Measurements from ENCODE around the gene LRP5.

The LRP5 gene

DNA sequence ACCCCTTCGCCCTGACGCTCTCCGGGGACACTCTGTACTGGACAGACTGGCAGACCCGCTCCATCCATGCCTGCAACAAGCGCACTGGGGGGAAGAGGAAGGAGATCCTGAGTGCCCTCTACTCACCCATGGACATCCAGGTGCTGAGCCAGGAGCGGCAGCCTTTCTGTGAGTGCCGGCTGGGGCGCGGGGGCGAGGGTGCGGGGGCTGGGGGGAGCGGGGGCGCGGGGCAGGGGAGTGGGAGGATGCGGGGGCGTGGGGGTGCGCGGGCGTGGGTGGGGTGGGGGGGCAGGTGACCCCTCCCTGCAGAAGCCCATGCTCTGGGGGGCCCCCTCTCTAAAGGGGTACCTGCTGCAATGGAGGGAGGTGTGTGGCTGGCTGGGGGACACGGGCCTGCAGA lies 51.4 kb downstream of the LRP5 start:
- TF ChIP-seq, protein P1, sequence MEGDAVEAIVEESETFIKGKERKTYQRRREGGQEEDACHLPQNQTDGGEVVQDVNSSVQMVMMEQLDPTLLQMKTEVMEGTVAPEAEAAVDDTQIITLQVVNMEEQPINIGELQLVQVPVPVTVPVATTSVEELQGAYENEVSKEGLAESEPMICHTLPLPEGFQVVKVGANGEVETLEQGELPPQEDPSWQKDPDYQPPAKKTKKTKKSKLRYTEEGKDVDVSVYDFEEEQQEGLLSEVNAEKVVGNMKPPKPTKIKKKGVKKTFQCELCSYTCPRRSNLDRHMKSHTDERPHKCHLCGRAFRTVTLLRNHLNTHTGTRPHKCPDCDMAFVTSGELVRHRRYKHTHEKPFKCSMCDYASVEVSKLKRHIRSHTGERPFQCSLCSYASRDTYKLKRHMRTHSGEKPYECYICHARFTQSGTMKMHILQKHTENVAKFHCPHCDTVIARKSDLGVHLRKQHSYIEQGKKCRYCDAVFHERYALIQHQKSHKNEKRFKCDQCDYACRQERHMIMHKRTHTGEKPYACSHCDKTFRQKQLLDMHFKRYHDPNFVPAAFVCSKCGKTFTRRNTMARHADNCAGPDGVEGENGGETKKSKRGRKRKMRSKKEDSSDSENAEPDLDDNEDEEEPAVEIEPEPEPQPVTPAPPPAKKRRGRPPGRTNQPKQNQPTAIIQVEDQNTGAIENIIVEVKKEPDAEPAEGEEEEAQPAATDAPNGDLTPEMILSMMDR (IDR thresholded peaks at IDR 0.05; ENCODE audit: insufficient read depth, low read length, missing control alignments), result no peak

DNA sequence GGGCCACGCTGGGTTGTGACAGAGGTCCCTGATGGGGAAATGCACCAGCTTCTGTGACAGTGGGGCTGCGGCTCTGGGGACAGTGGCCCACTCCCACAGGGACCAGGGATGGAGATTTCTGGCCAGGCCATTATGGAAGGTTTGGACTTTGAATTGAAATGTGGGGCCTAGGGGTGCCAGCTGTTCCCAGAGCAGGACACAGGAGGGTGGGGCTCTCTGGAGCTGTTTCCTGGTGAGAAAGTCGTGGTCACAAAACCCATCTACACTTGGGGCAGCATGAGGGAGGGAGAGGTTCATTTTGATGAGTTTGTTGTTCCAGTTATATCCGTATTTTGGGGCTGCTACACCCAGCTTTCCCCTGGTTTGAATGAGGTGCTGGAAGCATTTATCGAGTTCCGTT lies 52.2 kb downstream of the LRP5 start:
- ChIA-PET POLR2A (interaction anchor here (1.3 kb wide), 1 partner anchor 9 kb away, joined by 4 read pairs; no protein-coding TSS in a partner anchor), CTCF (no interaction called here)
- TF ChIP-seq, protein P1 (IDR thresholded peaks at IDR 0.05; ENCODE audit: insufficient read depth, low read length, missing control alignments), result no peak
- DNase-seq (ENCODE audit: low read depth, low spot score), result no peak
- H3K4me3 ChIP-seq (ENCODE audit: low read depth, low read length), result no peak overlapping the region

More for the DNA sequence above, 51.4 kb downstream of the LRP5 start:
- H3K4me3 ChIP-seq (ENCODE audit: low read depth, low read length), result no peak overlapping the region
- no peak for DNase-seq (ENCODE audit: low read depth, low spot score)
- ChIA-PET POLR2A (no interaction called here), CTCF (no interaction called here)

DNA sequence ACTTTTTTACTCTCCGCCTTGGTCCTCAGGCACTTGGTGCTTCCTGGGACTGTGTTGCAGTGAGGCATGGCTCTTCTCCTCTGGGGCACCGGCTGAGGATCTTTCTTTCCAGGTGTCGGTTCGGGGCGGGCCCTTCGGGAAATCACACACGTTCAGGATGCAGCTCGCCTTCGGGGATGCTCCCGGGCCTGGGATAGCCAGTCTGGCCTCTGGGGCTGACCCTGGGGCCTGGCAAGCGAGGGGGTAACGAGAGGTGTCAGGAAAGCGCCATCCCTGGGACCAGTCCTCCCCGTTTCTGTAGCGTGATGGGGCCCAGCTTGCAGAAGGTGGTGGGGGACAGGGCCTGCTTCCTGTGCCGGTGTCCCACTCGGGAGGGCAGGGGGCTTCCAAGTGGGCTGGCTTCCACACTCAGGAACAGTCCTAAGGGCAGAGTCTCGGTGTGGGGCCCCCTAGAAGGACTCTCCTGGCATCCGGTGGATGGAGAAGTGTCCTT lies 53.6 kb downstream of the LRP5 start:
- TF ChIP-seq, protein P1 (IDR thresholded peaks at IDR 0.05; ENCODE audit: insufficient read depth, low read length, missing control alignments), result no peak
- no peak for DNase-seq (ENCODE audit: low read depth, low spot score)
- no peak overlapping the region for H3K4me3 ChIP-seq (ENCODE audit: low read depth, low read length)
- POLR2A ChIA-PET, result no interaction called here
- CTCF ChIA-PET, result no interaction called here

DNA sequence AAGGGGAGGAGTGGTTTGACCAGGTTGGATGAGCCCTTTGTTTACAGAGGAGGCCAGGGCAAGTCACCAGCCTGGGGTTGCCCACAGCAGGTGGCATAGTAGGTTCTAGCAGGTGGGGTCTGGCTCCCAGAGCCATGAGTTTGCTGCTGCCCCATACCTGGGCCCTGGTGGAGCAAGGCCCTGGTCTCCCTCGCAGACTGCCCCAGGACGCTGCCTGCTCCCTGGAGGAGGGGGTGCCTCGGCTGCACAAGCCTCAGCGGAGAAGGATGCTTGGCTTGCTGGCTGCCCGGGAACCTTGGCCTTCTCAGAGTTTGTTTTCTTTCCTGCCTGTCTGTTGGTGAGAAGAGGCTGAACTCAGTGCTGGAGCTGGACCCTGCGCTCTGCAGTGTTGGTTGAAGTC lies 54.9 kb downstream of the LRP5 start:
- H3K4me3 ChIP-seq (ENCODE audit: low read depth, low read length), result no peak overlapping the region
- TF ChIP-seq, protein P1 (IDR thresholded peaks at IDR 0.05; ENCODE audit: insufficient read depth, low read length, missing control alignments), result no peak
- DNase-seq (ENCODE audit: low read depth, low spot score), result no peak
- ChIA-PET POLR2A (no interaction called here), CTCF (no interaction called here)

DNA sequence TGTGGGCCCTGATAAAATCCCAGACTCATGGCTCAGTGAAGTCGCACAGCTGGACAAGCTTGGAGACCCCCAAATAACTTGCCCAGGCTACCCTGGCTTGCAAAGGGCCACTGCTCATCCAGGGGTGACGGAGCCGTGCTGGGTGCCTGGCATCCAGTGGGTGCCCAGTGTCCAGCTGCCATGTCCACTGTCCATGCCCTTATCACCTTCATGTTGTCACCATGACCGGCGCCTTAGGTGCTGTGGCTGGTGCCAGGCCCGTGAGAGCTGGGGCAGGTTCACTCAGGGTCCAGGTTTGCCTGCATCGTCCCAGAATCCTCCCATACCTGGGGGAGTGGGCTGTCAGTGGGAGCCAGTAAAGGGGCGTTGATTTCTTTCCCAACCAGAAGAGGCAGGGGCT lies 57.4 kb downstream of the LRP5 start:
- H3K4me3 ChIP-seq (ENCODE audit: low read depth, low read length), result no peak overlapping the region
- ChIA-PET CTCF (interaction anchor here (1.3 to 6.2 kb wide), 3 partner anchors 10 to 14 kb away, joined by 4 to 76 read pairs (median 5); no protein-coding TSS in a partner anchor), POLR2A (no interaction called here)
- TF ChIP-seq, protein P1 (IDR thresholded peaks at IDR 0.05; ENCODE audit: insufficient read depth, low read length, missing control alignments), result no peak
- DNase-seq (ENCODE audit: low read depth, low spot score), result no peak

DNA sequence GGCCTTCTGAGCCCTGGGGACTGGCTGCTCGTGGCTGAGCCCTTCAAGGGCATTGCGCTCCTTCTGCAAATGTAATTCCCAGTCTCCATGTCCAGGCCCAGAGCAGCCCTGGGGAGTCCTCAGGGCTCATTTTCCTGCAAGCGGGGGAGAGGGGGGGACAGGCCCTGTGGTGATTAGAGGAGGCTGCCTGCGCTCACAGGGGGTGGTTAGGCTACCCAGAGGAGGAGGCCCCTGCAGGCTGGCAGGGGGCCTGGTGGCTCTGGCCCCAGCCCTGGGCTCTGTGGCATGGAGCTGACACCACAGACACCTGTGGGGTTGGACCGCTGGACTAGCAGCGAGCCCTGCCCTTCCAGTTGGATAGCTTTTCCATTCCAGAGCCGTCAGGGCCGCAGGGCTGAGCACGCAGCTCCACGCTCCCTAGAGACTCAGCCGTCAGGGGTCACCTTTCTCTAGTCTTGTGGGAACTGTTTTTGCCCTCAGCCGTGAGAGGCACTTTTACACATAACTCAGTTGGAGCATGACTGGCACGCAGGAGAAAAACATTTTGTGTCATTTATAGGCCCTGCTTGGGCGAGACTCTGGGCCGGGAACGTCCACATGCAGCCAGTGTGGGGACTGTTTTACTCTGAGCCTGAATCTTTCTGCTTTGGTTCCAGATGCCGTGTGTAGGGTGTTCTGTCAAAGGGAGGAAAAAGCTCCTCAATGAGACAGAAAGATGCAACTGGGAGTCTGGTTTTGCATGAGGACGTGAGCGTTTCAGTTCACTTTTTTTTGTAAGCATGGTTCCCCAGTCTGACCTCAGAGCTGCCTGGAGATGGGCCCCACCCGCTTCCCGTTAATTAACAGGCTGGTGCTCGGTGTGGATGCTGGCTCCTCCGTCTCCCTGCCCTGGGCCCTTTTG lies 58.1 kb downstream of the LRP5 start:
- no peak overlapping the region for H3K4me3 ChIP-seq (ENCODE audit: low read depth, low read length)
- POLR2A ChIA-PET, result no interaction called here
- DNase-seq (ENCODE audit: low read depth, low spot score), result no peak
- TF ChIP-seq, protein P1 (IDR thresholded peaks at IDR 0.05; ENCODE audit: insufficient read depth, low read length, missing control alignments), result no peak
- CTCF ChIA-PET, result interaction anchor here (1.3 to 6.2 kb wide), 4 partner anchors 9 to 72 kb away, joined by 4 to 76 read pairs (median 5); no protein-coding TSS in a partner anchor
